Activated gamma-delta T cell treated with anti-CD3 and anti-CD28 coated beads, Interleukin-2, amount 50 U/mL, for 16 hours (primary cell): ENCODE data around the gene TPX2.
A peak's percentile ranks its signal among the peaks of the same experiment; 100 is the strongest.

Source experiments
- DNase-seq: peaks from one replicate; pipeline ENCODE4 v3.0.0-alpha.2; 2020; ENCODE audit warnings: low read depth

TPX2 gene

DNA sequence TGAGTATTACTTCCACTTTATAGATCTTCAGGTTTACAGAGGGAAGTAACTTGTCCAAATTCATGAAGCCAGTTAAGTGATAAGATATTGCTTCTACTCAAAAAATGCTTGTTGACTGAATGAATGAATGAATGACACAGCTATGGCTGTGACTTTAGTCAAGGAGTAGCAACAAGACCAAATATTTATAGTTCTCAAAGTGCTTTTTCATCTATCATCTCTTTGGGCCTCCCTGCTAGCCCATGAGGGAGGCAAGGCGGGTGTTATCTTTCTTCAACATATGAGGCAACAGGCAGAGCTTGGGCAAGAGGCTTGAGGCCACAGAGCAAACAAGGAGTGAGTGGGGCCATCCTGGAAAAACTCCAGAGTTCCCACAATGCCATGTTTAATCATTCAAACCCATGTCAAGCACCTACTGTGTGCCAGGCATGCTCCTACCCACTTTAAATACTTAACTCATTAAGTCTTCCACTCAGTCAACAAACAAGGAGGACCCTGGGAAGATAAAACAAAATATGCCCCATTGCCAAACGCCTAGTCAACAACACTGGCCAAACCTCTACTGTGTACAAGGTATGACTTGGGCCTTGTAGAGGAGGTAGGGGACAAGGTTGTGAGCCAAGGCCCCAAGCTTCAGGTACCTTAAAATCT, 32.4 kb upstream of the TPX2 start:
- no peak for DNase-seq

DNA sequence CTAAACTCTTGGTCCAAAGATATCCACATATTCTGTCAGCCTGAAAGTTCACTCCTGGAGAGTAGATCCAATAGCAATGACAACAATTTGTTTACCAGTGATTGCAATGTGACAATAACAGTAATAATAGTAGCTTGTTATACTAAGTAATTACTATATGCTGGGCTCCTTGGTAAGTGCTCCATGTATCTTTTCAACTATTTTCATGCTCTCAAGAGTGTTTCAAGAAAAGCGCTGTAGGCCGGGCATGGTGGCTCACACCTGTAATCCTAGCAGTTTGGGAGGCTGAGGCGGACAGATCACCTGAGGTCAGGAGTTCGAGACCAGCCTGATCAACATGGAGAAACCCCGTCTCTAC, 31.9 kb upstream of the TPX2 start:
- DNase-seq = no peak

GRCh38 chr20:31707994-31708735, 30.9 kb upstream of the TPX2 start:
- DNase-seq = no peak

GRCh38 chr20:31708736-31709534, 30.2 kb upstream of the TPX2 start:
- no peak for DNase-seq

DNA sequence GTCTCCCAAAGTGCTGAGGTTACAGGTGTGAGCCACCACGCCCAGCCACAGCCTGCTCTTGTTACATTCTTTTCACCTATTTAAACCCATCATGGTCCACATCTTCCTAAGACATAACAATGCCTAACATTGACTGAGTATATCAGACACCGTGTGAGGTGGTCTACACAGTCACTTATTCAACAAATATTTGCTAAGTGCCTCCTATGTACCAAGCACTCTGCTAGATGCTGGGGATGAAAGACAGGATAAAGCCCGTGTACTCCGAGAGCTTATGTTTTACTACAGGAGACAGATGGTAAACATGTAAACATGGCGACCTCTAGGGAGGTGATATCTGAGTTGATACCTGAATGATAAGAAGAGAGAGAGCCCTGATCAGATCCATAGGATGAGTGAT, 29.2 kb upstream of the TPX2 start:
- no peak for DNase-seq

GRCh38 chr20:31710423-31711108, 28.5 kb upstream of the TPX2 start:
- no peak for DNase-seq

GRCh38 chr20:31711179-31712111, 27.6 kb upstream of the TPX2 start:
- DNase-seq = no peak

DNA sequence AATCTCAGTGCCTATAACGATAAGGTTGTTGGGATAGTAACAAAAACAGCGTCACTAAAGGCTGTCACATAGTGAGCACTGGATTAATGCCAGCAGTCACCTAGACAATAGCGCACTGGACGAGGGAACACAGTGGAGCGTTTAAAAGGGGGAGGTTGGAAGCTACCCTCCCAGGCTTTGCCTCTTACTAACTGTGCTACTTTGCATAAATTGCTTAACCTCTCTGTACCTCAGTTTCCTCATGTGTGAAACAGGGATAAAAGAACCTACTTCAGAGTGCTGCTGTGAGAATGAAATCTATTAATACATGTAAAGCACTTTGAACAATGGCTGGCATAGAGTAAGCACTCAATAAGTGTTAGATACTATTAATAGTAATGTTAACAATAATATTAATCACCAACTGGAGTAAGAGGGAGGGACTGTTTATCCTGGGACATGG, 27.0 kb upstream of the TPX2 start:
- DNase-seq = no peak

- DNase-seq = no peak
Observed at GRCh38 chr20:31712564-31713311, 26.4 kb upstream of the TPX2 start.

DNA sequence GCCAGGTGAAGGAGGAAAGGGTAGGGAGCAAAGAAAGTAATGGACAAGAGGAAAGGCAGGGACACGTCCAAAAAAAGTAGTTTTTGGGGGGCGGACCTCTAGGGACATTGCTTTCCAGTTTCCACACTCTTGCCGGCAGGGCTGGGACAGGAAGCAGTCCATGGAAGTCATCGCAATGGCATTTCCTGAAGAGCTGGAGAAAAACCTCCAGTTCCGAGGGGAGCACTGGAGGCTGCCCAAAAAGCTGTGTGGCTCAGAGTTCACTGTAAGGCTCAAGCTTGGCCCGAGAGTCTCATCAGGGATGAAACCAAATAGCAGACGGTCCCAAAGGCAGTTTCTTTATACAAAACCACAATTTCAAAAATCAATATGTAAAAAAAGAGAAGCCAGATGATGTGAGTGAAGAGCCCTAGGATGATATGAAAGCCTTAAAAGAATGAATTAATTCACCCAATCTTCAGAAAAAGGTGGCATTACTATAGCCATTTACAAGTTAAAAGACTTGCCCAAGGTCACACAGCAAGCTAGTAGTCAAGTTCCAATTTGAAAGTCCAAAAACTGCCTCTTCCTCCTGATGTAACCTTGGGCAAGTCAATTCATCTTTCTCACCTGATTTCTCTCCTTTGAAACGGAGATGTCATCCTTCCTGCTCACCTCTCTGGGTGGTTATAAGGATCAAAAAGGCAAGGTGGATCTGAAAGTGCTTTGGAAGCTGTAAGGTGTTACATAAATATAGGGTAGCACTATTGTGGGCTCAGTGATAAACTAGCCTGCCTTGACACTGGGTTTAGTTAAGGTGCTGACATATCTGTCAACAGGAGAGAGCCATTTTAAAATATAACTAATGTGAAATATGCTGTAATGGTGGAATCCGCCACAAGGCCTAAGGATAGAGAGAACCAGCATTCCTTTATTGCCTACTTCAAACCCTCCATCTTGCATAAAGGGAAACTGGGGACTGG, 25.5 kb upstream of the TPX2 start:
- no peak for DNase-seq

- DNase-seq = no peak
Observed at GRCh38 chr20:31715766-31716165, 23.3 kb upstream of the TPX2 start.

DNA sequence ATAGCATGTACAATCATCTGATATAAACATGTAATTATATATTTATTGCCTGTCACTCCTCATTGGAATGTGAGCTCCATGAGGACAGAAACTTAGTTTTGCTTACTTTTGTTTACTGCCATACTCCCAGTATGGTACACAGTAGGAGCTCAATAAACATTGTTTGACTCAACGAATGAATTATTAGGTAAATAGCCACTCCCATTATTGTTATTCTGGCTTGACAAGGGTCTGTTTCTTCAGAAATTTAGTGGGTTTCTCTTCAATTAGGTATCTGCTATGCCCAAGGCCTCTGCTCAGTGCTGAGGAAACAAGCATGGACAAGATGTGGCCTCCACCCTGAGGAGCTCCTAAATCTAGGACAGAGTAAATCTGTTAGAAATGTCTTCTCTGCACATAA, 22.7 kb upstream of the TPX2 start:
- no peak for DNase-seq

GRCh38 chr20:31716818-31717477, 22.1 kb upstream of the TPX2 start:
- DNase-seq = no peak

GRCh38 chr20:31717478-31718201, 21.4 kb upstream of the TPX2 start:
- DNase-seq = peak; percentile 14

DNA sequence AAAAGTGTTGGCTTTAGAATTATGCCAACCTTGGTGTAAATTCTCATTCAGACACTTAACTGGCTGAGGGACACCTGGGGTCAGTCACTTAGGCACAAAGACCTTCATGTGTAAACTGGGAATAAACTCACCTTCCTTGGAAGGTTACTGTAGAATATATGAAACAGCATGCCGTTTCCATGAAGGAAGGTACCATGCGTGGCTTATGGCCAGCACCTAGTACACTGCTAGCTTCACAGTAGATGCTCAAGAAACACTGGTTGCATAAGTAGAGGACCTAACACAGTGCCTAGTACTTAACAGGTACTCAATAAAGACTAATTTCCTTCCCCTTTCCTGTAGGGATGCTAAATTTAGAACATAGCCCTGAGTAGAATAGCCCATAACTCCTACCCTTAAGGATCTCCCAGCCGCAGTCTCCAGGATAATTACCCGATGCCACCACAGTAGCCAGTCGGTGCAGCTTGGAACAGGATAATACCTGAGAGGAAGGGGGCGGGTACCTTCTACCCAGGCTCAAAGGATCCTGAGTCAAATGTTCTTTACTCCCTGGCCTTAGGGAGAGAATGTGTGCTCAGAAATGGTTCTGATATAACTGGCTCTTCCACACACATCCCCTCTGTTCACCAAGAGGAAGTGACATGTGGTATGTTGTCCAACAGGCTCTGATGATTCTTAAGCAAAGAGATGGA, 20.0 kb upstream of the TPX2 start:
- no peak for DNase-seq

- DNase-seq = no peak
Observed at GRCh38 chr20:31719644-31720485, 19.2 kb upstream of the TPX2 start.
